ENCODE data around the gene EXOSC5.
A peak's percentile ranks its signal among the peaks of the same experiment; 100 is the strongest.

The EXOSC5 gene

DNA sequence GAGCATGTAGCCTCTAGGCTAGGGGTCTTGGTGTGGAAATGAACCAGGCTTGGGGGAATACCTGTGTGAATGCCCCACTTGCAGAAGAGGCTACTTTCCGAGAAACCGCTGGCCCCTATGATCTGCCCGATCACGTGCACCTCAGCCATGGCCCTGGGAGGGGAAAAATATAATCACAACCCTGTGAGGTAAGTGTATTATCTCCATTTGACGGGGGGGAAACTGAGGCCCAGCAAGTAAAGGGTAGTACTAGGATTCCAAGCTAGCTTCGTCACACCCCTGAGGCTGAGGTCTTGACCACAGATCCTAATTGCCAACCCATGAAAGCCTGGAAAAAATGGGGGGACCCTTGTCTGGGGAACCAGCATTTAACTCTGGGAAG, 33.8 kb downstream of the EXOSC5 start:
- no peak for TF ChIP-seq CTCF (conservative IDR thresholded peaks at IDR 0.05)
- H3K27ac ChIP-seq = peak overlapping the region; percentile 87

- H3K27ac ChIP-seq = no peak overlapping the region
- no peak for TF ChIP-seq CTCF (conservative IDR thresholded peaks at IDR 0.05)
Observed at GRCh38 chr19:41362143-41362847, 34.9 kb downstream of the EXOSC5 start.

- no peak for TF ChIP-seq CTCF (conservative IDR thresholded peaks at IDR 0.05)
- no peak overlapping the region for H3K27ac ChIP-seq
Observed at GRCh38 chr19:41359741-41360140, 37.4 kb downstream of the EXOSC5 start.

DNA sequence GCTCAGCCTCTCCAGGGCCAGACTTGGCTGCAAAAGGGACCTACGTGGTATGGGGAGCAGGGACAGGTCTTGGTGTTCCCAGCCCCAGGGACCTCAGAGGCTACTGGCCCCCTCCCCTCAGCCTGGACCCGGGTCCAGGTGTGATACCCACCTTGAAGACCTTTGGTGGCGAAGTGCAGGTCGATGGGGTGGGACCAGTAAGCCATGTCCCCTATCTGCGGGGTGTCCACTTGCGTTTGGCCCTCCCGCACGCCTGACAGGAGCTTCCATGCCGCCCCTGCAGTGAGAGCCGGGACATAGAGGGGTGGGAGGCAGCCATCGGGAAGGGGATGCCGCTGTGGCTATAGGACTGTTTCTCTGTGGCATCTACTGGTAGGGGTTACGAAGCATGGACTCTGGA, 39.4 kb downstream of the EXOSC5 start:
- H3K27ac ChIP-seq = no peak overlapping the region
- TF ChIP-seq CTCF (conservative IDR thresholded peaks at IDR 0.05) = no peak

DNA sequence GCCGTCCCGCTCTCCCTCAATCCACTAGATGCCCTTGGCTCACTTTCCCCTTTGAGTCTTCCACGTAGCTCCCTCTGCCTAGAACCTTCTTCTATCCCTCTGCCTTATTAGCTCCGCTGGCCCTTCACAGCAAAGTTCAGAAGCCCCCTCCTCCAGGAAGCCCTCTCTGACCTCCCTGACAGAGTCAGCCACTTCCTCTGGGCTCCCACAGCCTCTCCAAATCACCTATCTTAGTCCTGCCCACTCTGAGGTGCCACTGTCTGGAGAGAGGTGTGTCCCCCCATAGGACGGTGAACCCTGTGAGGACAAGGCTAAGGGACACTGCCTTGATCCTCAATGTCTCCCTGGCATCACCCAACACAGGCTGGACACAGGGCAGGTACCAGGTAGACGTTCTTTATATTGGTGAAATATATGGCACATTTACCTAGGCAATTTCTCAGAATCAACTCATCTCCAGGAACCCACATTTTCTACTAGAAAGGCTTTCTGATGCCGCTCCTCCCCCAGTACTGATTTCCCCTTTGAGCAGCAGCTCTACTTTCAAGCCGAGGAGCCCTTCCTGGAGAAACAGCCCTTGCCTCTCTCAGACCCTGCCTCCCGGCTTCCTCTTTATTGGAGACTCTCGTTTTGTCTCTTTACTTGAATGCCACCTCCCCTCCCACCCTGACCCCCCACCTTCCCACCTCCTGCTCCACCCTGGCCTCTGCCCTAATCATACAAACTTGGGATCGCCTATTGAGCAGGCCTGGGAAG, 40.0 kb downstream of the EXOSC5 start:
- TF ChIP-seq CTCF (conservative IDR thresholded peaks at IDR 0.05) = no peak
- no peak overlapping the region for H3K27ac ChIP-seq

DNA sequence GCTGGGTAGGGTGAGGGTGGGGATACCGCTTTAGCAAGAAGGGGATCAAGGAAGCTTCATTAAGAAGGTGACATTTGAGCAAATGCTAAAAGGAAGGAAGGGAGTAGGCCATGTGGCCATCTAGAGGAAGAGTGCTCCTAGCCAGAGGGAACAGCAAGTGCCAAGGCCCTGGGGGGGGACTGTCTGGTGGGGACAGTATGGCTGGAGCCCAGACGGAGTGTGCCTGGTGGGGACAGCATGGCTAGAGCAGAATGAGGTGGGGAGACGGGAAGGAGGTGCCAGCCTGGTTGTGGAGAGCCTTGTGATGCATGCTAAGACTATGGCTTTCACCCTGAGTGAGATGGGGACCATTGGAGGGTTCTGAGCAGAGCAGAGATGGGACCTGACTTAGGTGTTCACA, 41.4 kb downstream of the EXOSC5 start:
- H3K27ac ChIP-seq = no peak overlapping the region
- TF ChIP-seq CTCF (conservative IDR thresholded peaks at IDR 0.05) = no peak

GRCh38 chr19:41355035-41355434, 42.1 kb downstream of the EXOSC5 start:
- H3K27ac ChIP-seq = no peak overlapping the region
- no peak for TF ChIP-seq CTCF (conservative IDR thresholded peaks at IDR 0.05)
